ENCODE results near the gene ING4. TPM values are rescaled to one million over a fixed set of nuclear protein-coding genes. Genes with fewer than 3 reads are reported as not detected.

The ING4 gene
- total and polyA plus RNA-seq, 2 donors: 66.2 to 66.4 TPM

GRCh38 chr12:6695313-6696045, 32.6 kb upstream of the ING4 start:
- Histone ChIP-seq H3K4me3 (ENCODE audit: low read depth, low read length) (no peak overlapping the region), H3K4me1 (ENCODE audit: insufficient read depth) (peaks cover 1% of the 10 kb centered on the region), H3K36me3 (ENCODE audit: insufficient read depth) (no peaks in the 10 kb centered on the region), H3K27ac (ENCODE audit: low read depth) (no peak overlapping the region)
- 81% methylated on average over 11 of the region's 11 CpGs for WGBS
- DNase-seq (ENCODE audit: extremely low spot score): no peak

- no peak overlapping the region for H3K27ac ChIP-seq (ENCODE audit: low read depth)
- no peak overlapping the region for H3K4me3 ChIP-seq (ENCODE audit: low read depth, low read length)
- no peaks in the 10 kb centered on the region for H3K36me3 ChIP-seq (ENCODE audit: insufficient read depth)
- 80% methylated on average over 9 of the region's 9 CpGs for WGBS
- DNase-seq (ENCODE audit: extremely low spot score): no peak
- no peaks in the 10 kb centered on the region for H3K4me1 ChIP-seq (ENCODE audit: insufficient read depth)
Measured at GRCh38 chr12:6694701-6695100, 31.8 kb upstream of the ING4 start.

- H3K36me3 ChIP-seq (ENCODE audit: insufficient read depth): no peaks in the 10 kb centered on the region
- WGBS: 88% methylated on average over 4 of the region's 4 CpGs
- no peak overlapping the region for H3K27ac ChIP-seq (ENCODE audit: low read depth)
- no peak overlapping the region for H3K4me3 ChIP-seq (ENCODE audit: low read depth, low read length)
- DNase-seq (ENCODE audit: extremely low spot score): no peak
- no peaks in the 10 kb centered on the region for H3K4me1 ChIP-seq (ENCODE audit: insufficient read depth)
Measured at GRCh38 chr12:6693832-6694355, 31.0 kb upstream of the ING4 start.

GRCh38 chr12:6692888-6693287, 30.0 kb upstream of the ING4 start:
- Histone ChIP-seq H3K27ac (ENCODE audit: low read depth) (no peak overlapping the region), H3K4me1 (ENCODE audit: insufficient read depth) (no peaks in the 10 kb centered on the region), H3K4me3 (ENCODE audit: low read depth, low read length) (no peak overlapping the region), H3K36me3 (ENCODE audit: insufficient read depth) (no peaks in the 10 kb centered on the region)
- no peak for DNase-seq (ENCODE audit: extremely low spot score)
- WGBS: 59% methylated on average over 2 of the region's 2 CpGs

GRCh38 chr12:6691473-6691872, 28.6 kb upstream of the ING4 start:
- no peak for DNase-seq (ENCODE audit: extremely low spot score)
- Histone ChIP-seq H3K27ac (ENCODE audit: low read depth) (no peak overlapping the region), H3K4me3 (ENCODE audit: low read depth, low read length) (no peak overlapping the region), H3K4me1 (ENCODE audit: insufficient read depth) (no peaks in the 10 kb centered on the region), H3K36me3 (ENCODE audit: insufficient read depth) (no peaks in the 10 kb centered on the region)
- WGBS: 71% methylated on average over 4 of the region's 4 CpGs

- DNase-seq (ENCODE audit: extremely low spot score): peak; percentile 98
- Histone ChIP-seq H3K36me3 (ENCODE audit: insufficient read depth) (no peaks in the 10 kb centered on the region), H3K4me3 (ENCODE audit: low read depth, low read length) (peak within 1 kb of the TSS; percentile 67), H3K27ac (ENCODE audit: low read depth) (peak within 1 kb of the TSS; percentile 94), H3K4me1 (ENCODE audit: insufficient read depth) (no peaks in the 10 kb centered on the region)
- WGBS: under 1% methylated on average over 72 of the region's 72 CpGs
Measured at GRCh38 chr12:6688999-6689882, 26.3 kb upstream of the ING4 start, which contains the start of gene ZNF384. ZNF384 (minus strand) TSS chr12:6689375; CDS start chr12:6679520, 9,855 bp downstream.

GRCh38 chr12:6688543-6688998, 25.7 kb upstream of the ING4 start:
- DNase-seq (ENCODE audit: extremely low spot score): no peak
- under 1% methylated on average over 13 of the region's 13 CpGs for WGBS
- peak overlapping the region; percentile 67 for H3K4me3 ChIP-seq (ENCODE audit: low read depth, low read length)
- H3K4me1 ChIP-seq (ENCODE audit: insufficient read depth): no peaks in the 10 kb centered on the region
- H3K27ac ChIP-seq (ENCODE audit: low read depth): peak overlapping the region; percentile 94
- no peaks in the 10 kb centered on the region for H3K36me3 ChIP-seq (ENCODE audit: insufficient read depth)

GRCh38 chr12:6685814-6686213, 22.9 kb upstream of the ING4 start:
- no peaks in the 10 kb centered on the region for H3K4me1 ChIP-seq (ENCODE audit: insufficient read depth)
- 70% methylated on average over 3 of the region's 3 CpGs for WGBS

GRCh38 chr12:6684609-6685008, 21.7 kb upstream of the ING4 start:
- Histone ChIP-seq H3K4me1 (ENCODE audit: insufficient read depth) (no peaks in the 10 kb centered on the region), H3K27ac (ENCODE audit: low read depth) (no peak overlapping the region), H3K36me3 (ENCODE audit: insufficient read depth) (no peaks in the 10 kb centered on the region), H3K4me3 (ENCODE audit: low read depth, low read length) (no peak overlapping the region)
- 56% methylated on average over 6 of the region's 6 CpGs for WGBS
- no peak for DNase-seq (ENCODE audit: extremely low spot score)

More at GRCh38 chr12:6685814-6686213, 22.9 kb upstream of the ING4 start:
- no peak for DNase-seq (ENCODE audit: extremely low spot score)
- H3K36me3 ChIP-seq (ENCODE audit: insufficient read depth): no peaks in the 10 kb centered on the region
- no peak overlapping the region for H3K4me3 ChIP-seq (ENCODE audit: low read depth, low read length)
- H3K27ac ChIP-seq (ENCODE audit: low read depth): no peak overlapping the region

- peaks cover 9% of the 10 kb centered on the region for H3K36me3 ChIP-seq (ENCODE audit: insufficient read depth)
- H3K4me3 ChIP-seq (ENCODE audit: low read depth, low read length): no peak overlapping the region
- H3K27ac ChIP-seq (ENCODE audit: low read depth): no peak overlapping the region
- DNase-seq (ENCODE audit: extremely low spot score): no peak
- WGBS: 93% methylated on average over 5 of the region's 5 CpGs
- no peaks in the 10 kb centered on the region for H3K4me1 ChIP-seq (ENCODE audit: insufficient read depth)
Measured at GRCh38 chr12:6676962-6677361, 14.0 kb upstream of the ING4 start.

GRCh38 chr12:6672143-6672542, 9.2 kb upstream of the ING4 start:
- Histone ChIP-seq H3K27ac (ENCODE audit: low read depth) (no peak overlapping the region), H3K4me1 (ENCODE audit: insufficient read depth) (no peaks in the 10 kb centered on the region), H3K4me3 (ENCODE audit: low read depth, low read length) (no peak overlapping the region), H3K36me3 (ENCODE audit: insufficient read depth) (peaks cover 12% of the 10 kb centered on the region)
- 88% methylated on average over 18 of the region's 18 CpGs for WGBS
- no peak for DNase-seq (ENCODE audit: extremely low spot score)

- 82% methylated on average over 8 of the region's 8 CpGs for WGBS
Measured at GRCh38 chr12:6667559-6668210, 4.8 kb upstream of the ING4 start.

GRCh38 chr12:6666211-6666610, 3.3 kb upstream of the ING4 start:
- no peak for DNase-seq (ENCODE audit: extremely low spot score)
- H3K27ac ChIP-seq (ENCODE audit: low read depth): no peak overlapping the region
- no peak overlapping the region for H3K4me3 ChIP-seq (ENCODE audit: low read depth, low read length)
- WGBS: 88% methylated on average over 2 of the region's 2 CpGs
- H3K36me3 ChIP-seq (ENCODE audit: insufficient read depth): peaks cover 3% of the 10 kb centered on the region
- H3K4me1 ChIP-seq (ENCODE audit: insufficient read depth): no peaks in the 10 kb centered on the region

More at GRCh38 chr12:6667559-6668210, 4.8 kb upstream of the ING4 start:
- no peak for DNase-seq (ENCODE audit: extremely low spot score)
- H3K4me3 ChIP-seq (ENCODE audit: low read depth, low read length): no peak overlapping the region
- H3K27ac ChIP-seq (ENCODE audit: low read depth): no peak overlapping the region
- no peaks in the 10 kb centered on the region for H3K4me1 ChIP-seq (ENCODE audit: insufficient read depth)
- H3K36me3 ChIP-seq (ENCODE audit: insufficient read depth): peaks cover 12% of the 10 kb centered on the region

All from urinary bladder (tissue), 4 donors.